GM21360 (cell line): ENCODE measurements around the gene MGMT.

Experiments used
- ATAC-seq: cut with Tn5 transposase; IDR thresholded peaks from one replicate; pipeline ENCODE4 v1.9.1; 2021; ENCODE audit warnings: mild to moderate bottlenecking, moderate library complexity; ENCODE audit not compliant: unreplicated experiment

Gene MGMT

GRCh38 chr10:129780901-129781795 is 314.1 kb downstream of the MGMT start:
- ATAC-seq = no peak

GRCh38 chr10:129784291-129784690 is 317.2 kb downstream of the MGMT start:
- ATAC-seq = no peak

- no peak for ATAC-seq
Observed at GRCh38 chr10:129784891-129785290, 317.9 kb downstream of the MGMT start.

DNA sequence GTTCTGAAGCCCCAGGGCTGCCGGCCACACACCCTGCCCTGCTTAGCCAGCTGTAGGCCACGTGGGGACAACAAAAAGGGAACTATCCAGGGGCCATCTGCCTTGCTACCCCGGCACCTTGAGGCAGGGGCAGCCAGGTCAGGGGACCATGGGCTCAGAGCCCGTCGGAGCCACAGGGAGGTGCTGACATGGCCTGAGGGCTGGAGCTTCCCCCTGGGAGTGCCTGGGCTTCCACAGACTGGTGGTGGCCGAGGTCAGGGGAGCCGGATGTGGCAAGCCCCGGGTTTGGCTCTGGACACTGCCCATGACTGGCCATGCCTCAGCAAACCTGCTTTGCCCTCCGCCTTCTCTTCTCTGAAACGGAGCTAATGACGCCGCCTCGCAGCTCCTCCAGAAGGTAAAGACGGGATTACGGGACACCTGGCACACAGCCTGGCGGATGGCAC is 318.5 kb downstream of the MGMT start:
- no peak for ATAC-seq

DNA sequence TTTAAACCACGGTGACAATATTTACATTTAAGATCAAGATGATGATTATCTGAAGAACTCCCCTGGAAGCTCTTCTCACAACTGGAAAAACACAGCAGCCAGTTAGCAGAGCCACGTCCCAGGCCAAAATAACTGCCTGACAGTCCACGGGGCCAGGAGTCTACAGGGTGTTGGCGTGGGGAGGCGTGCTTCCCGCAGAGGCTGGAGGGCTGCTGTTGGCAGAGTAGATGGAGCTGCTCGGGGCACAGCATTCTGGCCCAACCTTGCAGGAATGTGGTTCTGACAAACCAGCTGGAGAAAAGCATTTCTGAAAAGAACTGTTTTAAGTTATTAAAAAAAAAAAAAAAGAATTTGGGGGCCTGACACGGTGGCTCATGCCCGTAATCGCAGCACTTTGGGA is 319.2 kb downstream of the MGMT start:
- ATAC-seq = no peak

GRCh38 chr10:129787557-129787956 is 320.5 kb downstream of the MGMT start:
- ATAC-seq = no peak

GRCh38 chr10:129788215-129788614 is 321.2 kb downstream of the MGMT start:
- no peak for ATAC-seq

DNA sequence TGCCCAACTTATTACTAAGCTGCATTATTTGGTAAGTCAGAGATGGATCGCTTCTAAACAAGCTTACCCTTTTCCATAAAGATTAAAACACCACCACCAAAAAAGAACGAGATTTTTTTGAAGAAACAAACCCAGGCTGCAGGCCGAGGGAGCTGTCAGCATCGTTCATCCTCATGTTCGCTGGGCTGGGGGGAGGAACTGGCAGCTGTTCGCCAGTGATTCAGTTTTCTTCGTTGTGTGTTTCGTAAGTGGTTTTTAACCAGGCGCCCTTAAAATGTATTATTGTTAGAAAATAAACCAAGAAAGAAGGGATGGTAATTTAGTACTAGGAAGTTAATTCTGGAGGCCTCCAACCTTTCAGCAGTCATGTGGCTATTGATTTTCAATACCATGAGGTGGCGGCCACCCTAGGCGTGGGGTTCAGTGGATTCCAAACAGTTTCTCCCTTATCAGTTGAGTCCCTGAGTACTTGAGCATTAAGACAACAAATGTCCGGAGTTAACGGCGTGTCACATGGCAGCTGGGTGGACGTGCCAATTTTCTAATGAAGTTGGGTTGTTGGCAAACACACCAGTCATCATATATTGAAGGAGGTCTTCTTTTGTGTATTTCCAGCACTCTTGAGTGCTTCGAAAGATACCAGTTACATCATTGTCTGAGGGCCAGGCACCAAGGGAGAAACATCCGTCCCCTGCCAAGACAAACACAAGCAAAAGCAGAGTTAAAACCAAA is 323.8 kb downstream of the MGMT start:
- ATAC-seq = no peak

DNA sequence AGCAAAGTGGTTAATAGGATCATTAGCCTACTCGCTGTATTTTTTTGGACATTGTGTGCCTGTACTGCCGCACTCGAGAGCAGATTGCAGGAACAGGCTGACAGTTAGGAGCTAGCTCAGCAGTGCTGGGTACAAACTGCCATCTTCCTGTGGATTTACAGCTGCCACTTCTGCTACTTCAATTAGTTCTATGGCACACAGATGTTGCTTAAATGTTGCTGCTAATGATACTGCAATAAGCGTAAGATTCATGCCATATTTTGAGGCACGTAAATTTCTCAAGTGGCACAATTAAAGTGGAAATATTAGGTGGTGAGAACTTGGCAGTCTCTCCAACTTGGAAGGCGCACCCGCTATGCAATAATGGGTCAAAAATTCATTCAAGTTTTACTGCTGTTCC is 325.1 kb downstream of the MGMT start:
- ATAC-seq = no peak

GRCh38 chr10:129792864-129793263 is 325.8 kb downstream of the MGMT start:
- ATAC-seq = no peak

DNA sequence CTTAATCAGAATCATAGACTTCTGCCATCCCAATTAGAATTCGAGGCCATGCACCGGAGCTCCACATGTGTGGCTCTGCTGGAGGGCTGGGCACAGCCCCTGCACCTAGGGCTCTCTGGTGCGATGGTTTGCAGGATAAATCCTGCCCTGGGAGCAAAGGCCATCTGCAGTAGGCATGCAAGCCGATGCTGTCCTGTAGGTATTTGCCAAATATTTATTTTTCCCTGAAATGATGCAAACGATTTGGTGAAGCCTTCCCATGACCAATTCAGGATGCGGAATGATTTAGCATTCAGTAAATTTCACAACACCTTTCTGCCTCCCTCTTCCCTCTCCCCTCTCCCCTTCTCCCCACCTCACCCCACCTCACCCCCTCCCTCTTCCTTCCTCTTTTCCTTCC is 326.4 kb downstream of the MGMT start:
- no peak for ATAC-seq

DNA sequence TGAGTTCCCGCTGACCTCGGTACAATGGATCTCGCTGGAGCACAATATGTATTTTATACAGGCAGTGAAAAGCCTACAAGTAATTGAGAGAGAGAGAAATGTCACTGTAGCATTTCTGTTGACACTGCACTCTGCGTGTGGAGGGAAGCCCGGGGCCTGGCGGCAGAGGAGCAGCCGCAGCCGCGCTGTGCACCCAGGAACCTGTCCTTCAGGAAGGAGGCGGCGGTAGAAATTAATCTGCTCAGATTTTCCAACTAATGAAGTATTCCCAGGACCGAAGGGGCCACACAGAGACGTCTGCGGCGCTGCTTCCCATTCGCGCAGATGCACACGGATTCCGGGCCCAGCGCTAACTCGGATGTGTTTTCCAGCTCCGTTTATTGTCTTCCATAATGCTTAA is 327.0 kb downstream of the MGMT start:
- no peak for ATAC-seq

DNA sequence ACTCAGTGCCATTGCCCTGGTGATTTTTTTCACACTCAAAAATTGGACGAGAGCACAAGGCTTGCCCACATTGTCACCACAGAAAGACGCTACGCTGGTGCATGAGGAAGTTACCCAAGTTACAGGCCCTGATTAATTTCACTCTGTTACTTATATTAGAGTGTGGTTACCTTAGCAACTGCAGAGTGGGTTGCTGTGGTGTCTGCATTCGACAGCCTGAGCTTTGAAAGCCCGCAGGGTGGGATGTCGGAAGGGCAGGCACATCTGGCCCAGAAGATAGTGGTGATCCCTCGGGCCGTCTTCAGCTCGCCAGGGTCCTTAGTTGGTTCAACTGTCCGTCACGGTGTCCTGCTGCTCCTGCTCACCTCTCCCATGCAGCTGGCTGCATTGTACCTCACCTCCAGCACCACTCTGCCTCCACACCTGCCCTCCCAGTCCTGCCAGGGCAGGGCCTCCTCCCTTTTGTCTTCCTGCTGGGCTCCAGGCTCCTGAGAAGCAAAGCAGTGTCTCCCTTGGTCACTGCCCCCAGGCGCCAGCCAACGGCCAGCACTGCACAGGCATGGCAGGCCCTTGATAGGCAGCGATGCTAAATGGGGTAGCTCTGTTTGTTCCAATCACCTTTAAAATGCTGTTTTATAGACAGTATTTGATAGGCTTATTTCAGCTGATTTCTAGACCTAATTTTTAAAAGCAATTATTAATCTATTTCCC is 329.8 kb downstream of the MGMT start:
- no peak for ATAC-seq

- ATAC-seq = no peak
Observed at GRCh38 chr10:129799942-129800341, 332.9 kb downstream of the MGMT start.

DNA sequence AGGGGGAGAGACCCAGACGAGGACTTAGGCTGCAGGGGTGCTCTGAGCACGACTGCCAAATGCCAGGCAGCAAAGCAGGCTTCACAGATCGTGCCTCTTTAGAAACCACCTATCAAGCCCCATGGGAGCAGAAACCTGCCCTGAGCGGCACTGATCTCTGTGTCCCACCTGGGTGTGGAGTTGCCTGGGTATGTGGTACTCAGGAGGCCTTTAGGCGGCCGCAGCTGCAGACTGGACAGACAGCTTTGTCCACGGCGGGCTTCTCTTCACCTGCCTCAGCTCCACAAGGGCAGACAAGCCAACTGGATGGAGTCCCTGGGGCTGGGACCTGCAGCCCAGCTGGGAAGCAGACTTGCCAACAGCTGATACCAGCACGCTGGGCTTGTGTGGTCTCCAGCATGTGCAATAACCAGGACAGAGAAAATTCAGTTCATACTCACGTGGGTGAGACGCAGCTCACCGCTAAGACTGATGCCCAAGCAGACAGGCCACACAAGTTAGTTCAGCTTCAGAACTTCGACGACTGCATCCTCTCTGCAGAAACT is 333.8 kb downstream of the MGMT start:
- no peak for ATAC-seq

DNA sequence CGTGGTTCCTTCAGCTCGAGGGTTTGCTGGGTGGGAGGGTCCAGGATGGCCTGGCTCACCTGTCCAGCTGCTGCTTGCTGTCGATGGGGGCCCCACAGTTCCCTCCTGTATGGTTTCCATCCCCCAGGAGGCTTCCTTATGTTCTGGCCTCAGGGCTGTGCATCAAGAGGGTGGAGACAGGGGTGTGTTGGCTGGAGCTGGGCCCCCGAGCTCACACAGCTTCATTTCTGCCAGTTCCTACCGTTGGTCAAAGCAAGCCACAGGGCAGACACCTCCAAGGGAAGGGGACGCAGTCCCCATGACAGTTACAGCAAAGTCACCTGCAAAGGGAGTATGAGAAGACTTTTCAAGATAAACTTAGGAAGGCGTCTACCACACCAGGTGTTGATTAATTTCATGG is 340.2 kb downstream of the MGMT start:
- ATAC-seq = no peak

DNA sequence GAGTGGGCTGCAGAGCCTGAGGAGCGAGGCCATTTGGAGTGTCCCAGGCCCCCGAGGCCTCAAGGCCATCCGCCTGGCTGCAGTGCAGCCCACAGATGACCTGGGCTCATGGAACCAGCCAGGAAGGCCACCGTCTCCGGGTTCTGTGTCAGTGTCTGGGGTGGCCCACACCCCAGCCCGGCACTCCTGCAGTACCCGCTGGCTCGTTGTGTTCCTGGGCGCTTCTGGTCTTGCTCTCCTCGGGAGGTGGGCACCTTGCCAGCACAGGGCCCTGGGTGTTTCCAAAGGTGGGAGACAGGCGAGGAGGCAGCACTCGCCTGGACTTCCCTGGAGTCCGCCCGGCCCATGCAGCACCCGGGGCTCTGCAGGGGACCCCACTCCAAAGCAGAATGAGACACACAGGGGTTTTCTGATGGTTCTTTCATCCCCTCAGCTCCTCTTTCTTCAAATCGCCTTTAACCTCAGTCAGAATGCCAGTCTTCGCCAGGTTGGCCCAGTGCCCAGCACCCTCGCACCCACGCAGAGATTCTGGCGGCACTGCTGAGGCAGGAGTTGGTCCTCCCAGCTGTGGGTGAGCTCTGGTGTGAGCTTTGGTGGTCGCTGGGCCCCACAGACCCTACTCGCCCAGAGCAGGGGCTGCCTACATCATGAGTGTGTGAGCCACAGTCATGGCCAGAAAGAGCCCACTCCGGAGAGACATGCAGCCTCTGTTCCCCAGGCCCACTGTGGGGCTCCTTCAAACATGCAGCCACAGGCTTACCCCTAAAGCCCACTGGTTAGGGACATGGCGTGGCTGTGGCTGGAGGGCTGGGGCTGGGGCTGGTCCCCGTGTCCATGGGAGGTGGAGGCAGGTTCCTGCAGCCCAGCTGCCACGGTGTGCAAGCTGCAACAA is 341.3 kb downstream of the MGMT start:
- ATAC-seq = no peak

GRCh38 chr10:129809431-129809830 is 342.4 kb downstream of the MGMT start:
- no peak for ATAC-seq

GRCh38 chr10:129809841-129810240 is 342.8 kb downstream of the MGMT start:
- no peak for ATAC-seq

- ATAC-seq = no peak
Observed at GRCh38 chr10:129811208-129811607, 344.2 kb downstream of the MGMT start.
